Stimulated activated CD4-positive, alpha-beta T cell treated with anti-CD3 and anti-CD28 coated beads, Interleukin-1b, Interleukin-23, amount 100 ng/mL, for 1 hour (primary cell): ENCODE results near the gene CLCA1.

Experiments used
- DNase-seq, 2 donors: peaks; one replicate each; pipeline ENCODE4 v3.0.0-alpha.2; 2020; ENCODE audit warnings: low read depth in 2 of 2

CLCA1 gene, protein sequence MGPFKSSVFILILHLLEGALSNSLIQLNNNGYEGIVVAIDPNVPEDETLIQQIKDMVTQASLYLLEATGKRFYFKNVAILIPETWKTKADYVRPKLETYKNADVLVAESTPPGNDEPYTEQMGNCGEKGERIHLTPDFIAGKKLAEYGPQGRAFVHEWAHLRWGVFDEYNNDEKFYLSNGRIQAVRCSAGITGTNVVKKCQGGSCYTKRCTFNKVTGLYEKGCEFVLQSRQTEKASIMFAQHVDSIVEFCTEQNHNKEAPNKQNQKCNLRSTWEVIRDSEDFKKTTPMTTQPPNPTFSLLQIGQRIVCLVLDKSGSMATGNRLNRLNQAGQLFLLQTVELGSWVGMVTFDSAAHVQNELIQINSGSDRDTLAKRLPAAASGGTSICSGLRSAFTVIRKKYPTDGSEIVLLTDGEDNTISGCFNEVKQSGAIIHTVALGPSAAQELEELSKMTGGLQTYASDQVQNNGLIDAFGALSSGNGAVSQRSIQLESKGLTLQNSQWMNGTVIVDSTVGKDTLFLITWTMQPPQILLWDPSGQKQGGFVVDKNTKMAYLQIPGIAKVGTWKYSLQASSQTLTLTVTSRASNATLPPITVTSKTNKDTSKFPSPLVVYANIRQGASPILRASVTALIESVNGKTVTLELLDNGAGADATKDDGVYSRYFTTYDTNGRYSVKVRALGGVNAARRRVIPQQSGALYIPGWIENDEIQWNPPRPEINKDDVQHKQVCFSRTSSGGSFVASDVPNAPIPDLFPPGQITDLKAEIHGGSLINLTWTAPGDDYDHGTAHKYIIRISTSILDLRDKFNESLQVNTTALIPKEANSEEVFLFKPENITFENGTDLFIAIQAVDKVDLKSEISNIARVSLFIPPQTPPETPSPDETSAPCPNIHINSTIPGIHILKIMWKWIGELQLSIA

DNA sequence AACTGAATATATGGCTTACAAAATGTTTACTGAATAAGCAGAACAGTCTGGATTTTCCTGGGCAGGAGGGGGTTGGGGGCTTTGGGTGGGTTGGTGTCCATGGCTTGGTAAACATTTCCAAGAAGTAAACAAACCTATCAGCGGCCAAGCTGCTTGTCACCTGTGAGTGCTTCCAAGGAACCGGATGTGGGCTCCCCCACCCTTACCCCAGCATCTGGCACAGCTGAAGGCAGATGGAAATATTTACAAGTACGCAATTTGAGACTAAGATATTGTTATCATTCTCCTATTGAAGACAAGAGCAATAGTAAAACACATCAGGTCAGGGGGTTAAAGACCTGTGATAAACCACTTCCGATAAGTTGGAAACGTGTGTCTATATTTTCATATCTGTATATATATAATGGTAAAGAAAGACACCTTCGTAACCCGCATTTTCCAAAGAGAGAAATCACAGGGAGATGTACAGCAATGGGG is at the start of gene CLCA1:
CLCA1 (plus strand) TSS at position 427 of the 477 bp plus-strand sequence; CDS start at position 472, 45 bp downstream.
- DNase-seq = no peak

DNA sequence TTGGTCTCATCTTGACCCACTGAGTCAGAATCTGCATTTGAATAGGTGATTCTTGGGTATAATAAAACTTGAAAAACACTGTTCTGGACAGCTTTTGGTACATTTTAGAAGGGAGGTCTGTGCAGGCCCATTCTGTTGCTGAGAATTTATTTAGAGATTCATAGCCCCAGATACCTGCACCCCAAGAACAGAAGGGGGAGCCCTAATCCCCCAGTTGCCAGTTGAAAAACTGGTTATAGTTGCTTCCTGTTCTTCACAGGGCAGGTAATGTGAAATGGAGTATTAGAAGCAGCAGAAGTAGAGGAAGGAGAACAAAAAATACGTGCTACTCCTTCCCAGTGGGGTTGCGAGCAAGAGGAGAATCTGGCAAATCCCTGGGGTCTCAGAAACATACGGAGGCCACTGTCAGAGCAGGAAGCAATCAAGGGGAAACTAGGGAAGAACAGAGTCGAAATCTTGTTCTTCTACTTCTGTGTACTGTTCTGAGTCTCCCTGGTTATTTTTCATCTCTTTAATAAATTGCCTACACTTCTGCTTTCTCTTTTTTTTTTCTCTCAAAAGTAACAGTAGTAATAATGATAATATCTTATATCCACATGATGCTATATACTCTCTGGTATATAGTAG is 49.3 kb upstream of the CLCA1 start:
- DNase-seq = no peak

DNA sequence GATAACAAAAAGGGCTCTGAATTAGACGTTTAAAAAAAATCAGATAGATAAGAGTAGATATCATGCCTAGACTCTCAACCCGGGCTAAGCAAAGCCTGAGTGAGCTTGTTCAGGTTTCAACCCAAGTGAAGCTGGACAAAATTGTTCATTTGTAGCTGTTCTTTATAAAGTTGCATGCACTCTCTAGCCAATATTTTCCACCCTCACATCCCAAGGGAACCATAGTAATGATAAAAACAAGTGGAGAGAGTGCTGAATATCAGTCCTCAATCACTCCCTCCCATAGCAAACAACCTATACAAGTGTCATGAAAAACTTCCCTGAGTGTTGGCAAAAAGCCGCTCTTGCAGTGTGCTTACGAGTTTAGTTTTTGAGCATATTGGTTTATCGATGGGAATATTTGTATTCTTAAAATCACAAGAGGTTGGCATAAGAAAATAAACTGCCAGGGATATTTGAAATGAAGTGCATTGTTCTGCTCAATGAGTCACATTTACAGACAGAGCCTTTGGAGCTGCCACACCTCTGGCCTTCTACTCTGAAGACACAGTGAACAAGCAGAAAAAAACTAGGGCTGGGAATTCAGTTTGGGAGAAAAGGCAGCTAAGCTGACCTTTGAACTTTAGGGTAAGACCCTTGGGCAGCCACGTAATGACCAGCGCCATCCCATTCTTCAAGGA is 47.0 kb upstream of the CLCA1 start:
- no peak for DNase-seq

DNA sequence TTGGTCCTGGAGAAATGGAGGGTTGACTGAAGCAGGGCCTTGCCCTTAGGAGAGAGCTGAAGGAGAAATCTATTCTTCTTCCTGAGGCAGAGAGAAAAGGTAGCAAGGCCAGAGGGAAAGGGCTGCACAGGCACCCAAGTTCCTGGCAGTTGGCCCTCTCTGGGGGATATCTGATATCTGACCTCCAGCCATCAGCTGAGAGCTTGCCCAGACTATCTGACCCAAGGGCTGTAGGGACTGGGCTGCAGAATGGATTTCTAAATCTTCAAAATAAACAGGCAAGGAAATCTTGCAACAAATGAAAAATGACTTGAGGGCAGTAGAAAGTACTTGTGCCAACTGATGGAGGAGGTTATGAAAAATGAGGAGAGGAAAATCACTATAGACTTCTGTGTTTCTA is 45.3 kb upstream of the CLCA1 start:
- DNase-seq = no peak

DNA sequence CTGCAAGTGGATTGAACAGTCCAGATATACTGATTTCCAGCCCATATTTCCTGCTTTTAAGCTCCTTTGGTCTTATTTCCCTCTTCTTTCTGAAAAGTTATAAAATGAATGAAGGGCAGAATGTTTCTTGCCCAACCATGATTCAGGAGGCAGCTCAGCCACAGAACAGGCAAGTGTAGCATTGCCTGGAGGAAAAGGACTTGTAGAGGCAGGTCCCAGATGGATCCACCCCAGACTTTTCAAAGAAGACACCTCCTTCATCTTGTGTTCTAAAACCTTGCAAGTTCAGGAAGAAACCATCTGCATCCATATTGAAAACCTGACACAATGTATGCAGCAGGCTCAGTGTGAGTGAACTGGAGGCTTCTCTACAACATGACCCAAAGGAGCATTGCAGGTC is 44.9 kb upstream of the CLCA1 start, which contains the start of gene CLCA2:
CLCA2 (plus strand) TSS at position 299 of the 400 bp plus-strand sequence; CDS start at position 376, 77 bp downstream.
- DNase-seq = no peak

DNA sequence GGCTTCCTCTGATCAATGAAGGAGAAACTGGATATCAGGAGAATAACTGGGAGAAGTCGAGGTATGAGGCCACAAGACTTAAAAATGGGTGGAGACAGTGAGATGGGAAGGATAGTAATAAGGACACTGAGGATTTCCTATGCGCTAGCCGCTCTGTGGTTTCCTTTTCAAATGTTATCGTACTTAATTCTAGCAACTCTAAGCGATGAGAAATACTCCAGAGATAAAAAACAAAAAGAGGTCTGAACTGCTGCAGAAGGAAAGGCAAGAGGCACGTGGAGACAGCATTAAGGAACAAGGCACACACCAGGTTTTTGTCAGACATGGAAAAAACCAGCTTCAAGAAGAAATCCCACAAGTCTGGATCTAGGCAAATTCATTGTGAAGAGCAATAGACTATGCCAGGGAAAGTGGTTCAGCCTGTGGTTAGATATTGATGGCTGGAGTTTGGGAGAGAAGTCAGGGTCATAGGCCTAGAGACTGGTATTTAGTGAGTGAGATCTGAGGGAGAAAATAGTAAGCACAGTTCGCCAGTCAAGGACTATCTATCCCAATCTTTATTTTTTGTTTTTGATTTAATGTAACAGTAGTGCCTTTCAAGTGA is 39.5 kb upstream of the CLCA1 start:
- DNase-seq = no peak

DNA sequence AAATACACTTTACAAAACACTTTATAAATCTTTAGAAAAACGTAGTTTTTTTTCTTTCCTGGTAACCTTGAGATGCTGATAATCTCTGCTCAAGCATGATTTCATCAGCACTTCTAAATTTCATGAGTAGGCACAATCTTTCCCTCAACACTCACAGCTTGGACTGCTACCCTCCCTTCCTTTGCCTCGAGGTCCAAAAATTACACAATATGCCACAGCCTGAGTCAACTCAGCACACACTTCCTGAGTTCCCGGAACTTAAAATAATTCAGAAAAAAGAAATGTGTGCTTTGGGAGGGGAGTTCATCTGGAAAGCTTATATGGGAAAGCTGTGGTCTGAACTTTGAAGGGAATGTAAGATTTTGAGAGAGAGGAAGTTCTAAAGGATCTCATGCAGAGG is 38.9 kb upstream of the CLCA1 start:
- DNase-seq = no peak

DNA sequence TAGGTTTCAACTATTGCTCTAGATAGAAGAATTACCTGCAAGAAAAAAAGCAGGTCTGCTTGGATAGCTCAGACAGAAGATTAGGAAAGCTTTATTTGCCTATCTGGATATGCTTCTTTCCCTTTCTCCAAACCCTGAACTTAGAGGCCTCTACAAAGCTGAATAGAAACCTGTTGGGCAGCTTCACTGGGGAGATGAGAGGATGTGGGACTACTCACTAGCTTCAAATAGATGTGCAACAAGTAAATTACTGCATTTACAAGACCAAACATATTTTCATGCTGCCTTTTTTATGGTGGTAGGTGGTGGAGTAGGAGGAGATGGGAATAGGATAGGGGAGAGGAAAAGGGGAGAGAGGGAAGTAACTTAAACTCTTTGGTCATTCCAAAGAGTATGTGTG is 38.4 kb upstream of the CLCA1 start:
- no peak for DNase-seq

DNA sequence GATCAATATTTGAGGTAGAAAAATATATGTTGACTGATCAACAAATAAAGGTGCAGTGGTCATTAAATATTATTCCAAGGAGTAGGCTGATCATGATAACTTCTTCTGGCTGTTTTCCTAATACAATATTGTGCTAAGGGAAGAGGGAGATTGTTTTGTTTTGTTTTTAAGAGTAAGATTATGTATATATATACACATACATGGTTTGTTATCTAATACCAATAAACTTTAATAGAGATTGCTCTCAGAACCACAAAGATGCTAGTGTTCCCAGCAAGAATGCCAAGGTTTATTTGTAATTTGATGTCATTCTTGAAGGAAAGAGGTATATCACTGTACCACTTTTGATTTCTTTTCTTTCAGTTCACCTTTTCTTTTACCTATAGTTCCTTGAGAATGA is 34.7 kb upstream of the CLCA1 start:
- no peak for DNase-seq

DNA sequence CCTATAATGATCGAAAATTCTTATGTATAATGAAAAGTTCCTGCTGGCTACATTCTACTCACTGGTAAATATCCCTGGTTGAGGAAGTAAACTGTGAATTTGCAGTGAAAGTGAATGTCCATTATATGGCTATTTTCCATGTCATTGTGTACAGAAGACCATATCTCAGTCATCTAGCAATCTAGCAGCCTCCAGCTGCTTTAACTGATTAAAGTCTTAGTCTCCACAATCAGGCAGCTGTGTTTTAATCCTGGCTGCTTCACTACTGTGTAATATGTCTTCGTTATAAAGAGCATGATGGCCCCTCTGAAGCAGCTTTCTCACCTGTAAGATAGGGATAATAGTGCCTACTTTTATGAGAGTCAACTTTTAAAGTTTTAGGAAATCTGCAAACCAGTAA is 33.4 kb upstream of the CLCA1 start:
- DNase-seq = no peak

DNA sequence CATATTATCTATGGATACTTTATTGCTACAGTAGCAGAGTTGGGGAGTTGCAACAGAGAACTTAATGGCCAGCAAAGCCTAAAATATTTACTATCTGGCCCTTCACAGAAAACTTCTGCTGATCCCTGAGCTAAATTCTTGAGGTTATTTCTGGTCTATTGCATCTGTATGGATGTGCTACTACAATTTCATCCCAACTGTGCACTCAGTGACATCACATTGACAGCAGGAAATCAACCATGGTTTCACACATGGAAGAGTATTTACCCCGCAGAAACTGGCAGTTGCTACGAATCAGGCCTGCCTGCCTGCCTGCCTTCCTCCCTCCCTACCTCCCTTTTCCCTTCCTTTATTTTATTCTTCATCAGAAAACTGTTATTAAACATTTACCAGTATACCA is 32.7 kb upstream of the CLCA1 start:
- no peak for DNase-seq

DNA sequence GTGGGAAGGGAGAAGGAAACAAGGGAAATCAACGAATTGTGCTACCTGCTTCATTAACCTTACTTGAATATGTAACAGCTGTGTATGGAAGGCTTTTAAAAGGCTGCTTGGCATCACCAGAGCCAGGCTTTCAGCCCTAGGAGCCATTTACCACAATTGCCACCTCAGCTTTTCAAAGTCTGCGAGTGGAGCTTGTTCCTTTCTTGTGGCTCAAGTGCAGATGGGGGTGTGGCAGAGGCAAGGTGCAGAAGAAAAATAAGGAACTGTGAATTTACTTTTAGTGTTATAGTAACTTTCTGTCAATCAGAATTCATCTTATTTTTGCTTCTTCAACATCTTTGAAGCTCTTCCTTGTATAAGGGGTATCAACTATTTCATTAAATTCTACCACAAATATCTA is 27.1 kb upstream of the CLCA1 start:
- no peak for DNase-seq

DNA sequence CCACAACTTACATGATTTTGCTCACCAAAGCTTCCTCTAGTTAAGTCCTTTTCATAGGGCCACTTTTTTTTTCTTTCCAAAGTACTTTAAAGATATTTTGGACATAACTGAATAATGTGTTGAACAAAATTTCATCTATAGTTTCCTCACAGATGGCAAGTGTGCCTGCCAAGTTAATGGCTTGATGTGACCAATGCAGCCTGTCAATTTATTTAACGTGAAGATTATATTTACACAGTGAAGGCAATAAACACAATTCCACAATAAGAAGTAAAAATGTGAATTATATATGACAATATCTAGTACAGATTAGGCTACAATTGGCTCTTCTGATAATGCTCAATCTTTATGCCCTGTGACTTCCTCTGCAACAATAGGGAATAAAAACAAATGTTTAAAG is 26.7 kb upstream of the CLCA1 start:
- no peak for DNase-seq

DNA sequence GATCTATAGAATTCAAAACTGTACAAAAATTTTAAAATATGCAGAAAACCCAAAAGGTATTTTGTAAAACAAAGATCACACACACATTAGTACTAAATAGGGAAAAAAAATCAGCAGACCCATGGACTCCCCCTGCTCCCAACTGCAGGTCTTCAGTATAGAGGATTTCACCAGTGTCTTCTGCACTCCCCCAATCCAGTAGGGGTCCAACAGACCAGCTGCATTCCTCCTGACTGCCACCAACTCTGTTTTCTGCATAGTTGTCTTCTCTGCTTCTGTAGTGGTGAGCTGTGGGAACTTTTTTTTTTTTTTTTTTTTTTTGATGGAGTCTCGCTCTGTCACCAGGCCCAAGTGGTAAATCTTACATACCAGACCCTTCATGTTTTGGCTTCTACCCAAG is 22.8 kb upstream of the CLCA1 start:
- DNase-seq = no peak

DNA sequence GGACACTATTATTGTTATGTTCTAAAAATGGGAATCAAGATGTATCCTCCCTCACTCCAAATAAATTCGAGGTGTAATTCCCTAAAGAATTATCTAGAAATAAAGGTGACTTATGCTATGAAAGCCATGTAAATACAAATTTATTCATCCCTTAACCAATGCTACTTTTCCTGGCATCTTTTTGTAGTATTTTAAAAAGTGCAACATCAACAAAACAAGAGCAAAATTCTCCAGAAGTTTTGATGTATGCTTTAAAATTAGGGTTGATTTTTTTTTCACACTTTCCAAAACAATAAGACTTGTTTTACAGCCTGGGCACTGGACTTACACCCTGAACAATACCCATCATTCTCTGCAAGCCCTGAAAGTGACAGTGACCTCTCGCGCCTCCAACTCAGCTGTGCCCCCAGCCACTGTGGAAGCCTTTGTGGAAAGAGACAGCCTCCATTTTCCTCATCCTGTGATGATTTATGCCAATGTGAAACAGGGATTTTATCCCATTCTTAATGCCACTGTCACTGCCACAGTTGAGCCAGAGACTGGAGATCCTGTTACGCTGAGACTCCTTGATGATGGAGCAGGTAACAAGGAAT is 21.4 kb upstream of the CLCA1 start:
- no peak for DNase-seq

DNA sequence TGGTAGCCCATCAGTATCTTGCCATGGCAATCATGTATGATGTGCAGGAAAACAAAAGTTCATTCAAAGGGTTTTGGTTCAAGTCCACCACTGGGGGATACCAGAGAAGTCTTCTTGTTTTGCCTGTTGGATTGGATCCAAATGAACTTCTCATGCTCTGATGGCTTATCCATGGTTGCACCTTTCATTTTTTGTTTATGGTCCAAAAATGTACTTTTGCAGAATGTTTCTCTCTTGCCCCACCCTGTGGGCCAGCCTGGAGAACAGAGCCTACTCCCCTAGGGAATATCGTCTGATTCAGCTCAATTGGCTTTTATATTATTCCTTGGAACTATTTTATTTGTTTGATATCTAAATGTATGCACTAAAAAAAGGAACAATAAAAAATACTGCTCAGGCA is 20.1 kb upstream of the CLCA1 start:
- DNase-seq = no peak

DNA sequence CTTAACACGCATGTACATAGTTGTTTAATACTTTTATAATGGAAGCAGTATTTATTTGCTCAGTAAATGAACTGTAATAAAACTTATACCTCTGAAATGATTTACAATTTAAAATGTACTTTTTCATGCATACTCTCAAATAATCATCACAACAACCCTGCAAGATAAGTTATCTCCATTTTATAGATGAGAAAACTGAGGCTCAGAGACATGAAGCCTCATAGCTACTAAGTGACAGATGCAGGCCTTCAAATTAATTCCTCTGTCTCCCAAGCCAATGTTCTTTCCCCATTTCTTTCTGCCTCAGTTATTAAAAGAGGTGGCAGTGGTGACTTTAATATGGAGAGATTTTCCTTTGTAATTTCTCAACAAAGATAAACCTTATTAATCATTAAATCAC is 19.6 kb upstream of the CLCA1 start:
- no peak for DNase-seq

DNA sequence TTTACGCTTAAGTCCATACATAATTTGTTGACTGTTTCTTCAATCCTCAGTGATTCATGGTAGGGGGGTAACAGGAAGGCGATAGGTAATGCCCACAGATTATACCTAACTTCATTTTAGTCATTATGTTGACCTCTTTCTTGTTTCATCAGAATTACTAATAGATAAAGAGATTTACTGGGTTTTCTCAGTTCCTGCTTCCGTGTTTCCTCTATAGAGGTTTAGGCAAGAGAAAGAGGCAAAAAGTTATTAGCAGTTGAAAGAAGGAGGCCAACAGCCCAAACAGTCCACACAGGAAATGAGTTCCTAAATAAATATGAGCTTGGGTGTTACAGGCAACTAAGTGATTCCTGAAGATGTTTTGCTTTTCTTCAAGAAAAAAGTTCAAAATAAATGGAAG is 17.9 kb upstream of the CLCA1 start:
- no peak for DNase-seq

DNA sequence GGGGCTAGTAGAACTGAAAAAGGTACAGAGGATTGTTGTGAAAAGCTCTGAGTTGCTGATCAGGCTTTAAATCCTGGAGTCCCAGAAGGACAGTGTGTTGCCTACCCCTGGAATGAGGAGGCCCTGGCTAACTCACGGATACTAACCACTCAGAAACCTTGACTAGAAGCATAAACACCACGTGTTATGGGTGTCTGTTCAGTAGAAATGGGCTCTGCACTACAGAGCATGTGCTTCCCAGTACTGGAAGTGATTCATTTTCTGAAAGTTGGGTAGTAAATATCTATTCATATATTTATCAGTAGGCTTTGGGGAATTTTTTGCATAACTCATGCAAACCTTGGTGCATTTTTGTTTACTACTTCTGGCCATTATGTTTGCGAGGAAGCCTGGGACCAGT is 15.1 kb upstream of the CLCA1 start:
- no peak for DNase-seq

DNA sequence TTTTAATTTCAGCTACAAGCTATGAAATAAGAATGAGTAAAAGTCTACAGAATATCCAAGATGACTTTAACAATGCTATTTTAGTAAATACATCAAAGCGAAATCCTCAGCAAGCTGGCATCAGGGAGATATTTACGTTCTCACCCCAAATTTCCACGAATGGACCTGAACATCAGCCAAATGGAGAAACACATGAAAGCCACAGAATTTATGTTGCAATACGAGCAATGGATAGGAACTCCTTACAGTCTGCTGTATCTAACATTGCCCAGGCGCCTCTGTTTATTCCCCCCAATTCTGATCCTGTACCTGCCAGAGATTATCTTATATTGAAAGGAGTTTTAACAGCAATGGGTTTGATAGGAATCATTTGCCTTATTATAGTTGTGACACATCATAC is 13.7 kb upstream of the CLCA1 start:
- DNase-seq = no peak

DNA sequence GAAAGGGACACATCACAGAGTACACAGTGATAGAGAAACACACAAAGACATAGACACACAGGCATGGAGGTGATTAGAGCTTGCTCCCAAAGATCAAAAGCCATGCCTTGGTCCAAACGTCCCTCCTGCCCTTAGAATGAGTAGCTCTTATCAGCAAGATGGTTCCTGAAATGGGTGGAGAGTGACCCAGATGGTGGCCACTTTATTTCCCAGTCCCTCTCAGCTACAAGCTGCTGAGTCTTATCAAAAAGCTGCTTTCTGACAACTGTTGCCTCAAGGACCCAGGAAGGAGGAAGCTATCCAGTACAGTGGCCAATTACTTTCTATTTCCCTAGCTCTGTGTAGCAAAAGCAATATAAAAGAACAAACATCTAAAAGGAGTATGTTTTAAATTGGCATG is 7.7 kb upstream of the CLCA1 start:
- no peak for DNase-seq
